Upper lobe of left lung (tissue), 6 donors: ENCODE measurements around the gene PLPPR1. TPM values are rescaled to one million over a fixed set of nuclear protein-coding genes. Genes with fewer than 3 reads are reported as not detected.
A peak's percentile ranks its signal among the peaks of the same experiment; 100 is the strongest.

ENCODE experiments used
- ATAC-seq, 2 donors: fragments of 200-7000 bp; cut with Tn5 transposase; one replicate each; pipeline ENCODE4 v1.9.1; 2022; ENCODE audit warnings: mild to moderate bottlenecking in 2 of 2, moderate library complexity in 2 of 2; ENCODE audit not compliant: low FRiP score in 2 of 2
- DNase-seq, 2 donors: peaks; one replicate each; pipeline ENCODE4 v3.0.0-alpha.2; 2019 to 2020
- H3K27ac ChIP-seq, 4 donors: fragments of 200-600 bp; sonication (generic); one replicate each; pipeline ENCODE4 v1.5.1; 2016 to 2019
- H3K27me3 ChIP-seq, 4 donors: fragments of 200-600 bp; sonication (generic); one replicate each; pipeline ENCODE4 v1.5.1; 2017 to 2019
- H3K36me3 ChIP-seq, 4 donors: fragments of 200-600 bp; sonication (generic); one replicate each; pipeline ENCODE4 v1.5.1; 2016 to 2019
- H3K4me1 ChIP-seq, 4 donors: fragments of 200-600 bp; sonication (generic); one replicate each; pipeline ENCODE4 v1.5.1; 2018 to 2019
- H3K4me3 ChIP-seq, 4 donors: fragments of 200-600 bp; sonication (generic); one replicate each; pipeline ENCODE4 v1.5.1; 2017 to 2019; ENCODE audit warnings: mild to moderate bottlenecking in 2 of 4, moderate library complexity in 1 of 4
- H3K9me3 ChIP-seq, 4 donors: fragments of 200-600 bp; sonication (generic); one replicate each; pipeline ENCODE4 v1.5.1; 2018 to 2019
- EP300 ChIP-seq, 4 donors: sonication (generic); formaldehyde crosslinking; IDR thresholded peaks; one replicate each; pipeline ENCODE4 v1.5.1; 2017; ENCODE audit warnings: antibody characterized with exemption in 4 of 4, control low read depth in 2 of 4
- POLR2A ChIP-seq, 4 donors: fragments of 450-650 bp; IDR thresholded peaks; one replicate each; pipeline ENCODE4 v1.5.1; 2016 to 2017; ENCODE audit warnings: antibody characterized with exemption in 4 of 4, mild to moderate bottlenecking in 2 of 4
- POLR2AphosphoS5 ChIP-seq, 2 donors: sonication (generic); formaldehyde crosslinking; IDR thresholded peaks; one replicate each; pipeline ENCODE4 v1.5.1; 2017; ENCODE audit warnings: antibody characterized with exemption in 2 of 2
- WGBS, 2 donors: methylation state at CpG; one replicate each; pipeline ENCODE4 v1.1.5; 2017 to 2018; 5-methylcytosine and 5-hydroxymethylcytosine counted together
- total RNA-seq, 6 donors: library from RNA; depleted of rRNA in 4 of 6; stranded (reverse); fragments of >200 nt in 4 of 6; gene quantifications; one replicate each; pipeline versions ENCODE4 v1.1.0 to v1.2.1, GENCODE V29; 2016 to 2021
- TF ChIP-seq, protein P1 (sequence below), 6 experiments: fragments of 450-650 bp in 4 of 6; fragments of 200-600 bp in 2 of 6; sonication (generic) in 2 of 6; IDR thresholded peaks; one replicate each; pipeline ENCODE4 v1.5.1; 2016 to 2019; ENCODE audit warnings: antibody characterized with exemption in 6 of 6
- donor health status: DM: no; HTN: no; CAD: no; lungs with moderate emphysema.
- donor health status: DM: no; HTN: yes; CAD: no; lungs with severe emphysema.

PLPPR1 gene
- total RNA-seq, 6 donors from 2014 or later = 0.44 to 5.1 (median 2.7) TPM; not detected in 1

GRCh38 chr9:101167490-101168134 is 139.1 kb downstream of the PLPPR1 start:
- no peak overlapping the region for H3K27ac ChIP-seq
- no peak for DNase-seq
- TF ChIP-seq, protein P1, sequence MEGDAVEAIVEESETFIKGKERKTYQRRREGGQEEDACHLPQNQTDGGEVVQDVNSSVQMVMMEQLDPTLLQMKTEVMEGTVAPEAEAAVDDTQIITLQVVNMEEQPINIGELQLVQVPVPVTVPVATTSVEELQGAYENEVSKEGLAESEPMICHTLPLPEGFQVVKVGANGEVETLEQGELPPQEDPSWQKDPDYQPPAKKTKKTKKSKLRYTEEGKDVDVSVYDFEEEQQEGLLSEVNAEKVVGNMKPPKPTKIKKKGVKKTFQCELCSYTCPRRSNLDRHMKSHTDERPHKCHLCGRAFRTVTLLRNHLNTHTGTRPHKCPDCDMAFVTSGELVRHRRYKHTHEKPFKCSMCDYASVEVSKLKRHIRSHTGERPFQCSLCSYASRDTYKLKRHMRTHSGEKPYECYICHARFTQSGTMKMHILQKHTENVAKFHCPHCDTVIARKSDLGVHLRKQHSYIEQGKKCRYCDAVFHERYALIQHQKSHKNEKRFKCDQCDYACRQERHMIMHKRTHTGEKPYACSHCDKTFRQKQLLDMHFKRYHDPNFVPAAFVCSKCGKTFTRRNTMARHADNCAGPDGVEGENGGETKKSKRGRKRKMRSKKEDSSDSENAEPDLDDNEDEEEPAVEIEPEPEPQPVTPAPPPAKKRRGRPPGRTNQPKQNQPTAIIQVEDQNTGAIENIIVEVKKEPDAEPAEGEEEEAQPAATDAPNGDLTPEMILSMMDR (IDR thresholded peaks at IDR 0.05) = no peak
- TF ChIP-seq POLR2AphosphoS5 (IDR thresholded peaks at IDR 0.05) (no peak), POLR2A (IDR thresholded peaks at IDR 0.05) (no peak), EP300 (IDR thresholded peaks at IDR 0.05) (no peak)
- ATAC-seq = no peak
- H3K36me3 ChIP-seq = no peaks in the 10 kb centered on the region
- H3K4me3 ChIP-seq = no peak overlapping the region
- WGBS, 2 donors = 93 to 95% methylated on average over 1 of the region's 1 CpG
- H3K27me3 ChIP-seq = no peaks in the 10 kb centered on the region
- no peaks in the 10 kb centered on the region for H3K9me3 ChIP-seq
- H3K4me1 ChIP-seq = no peaks in the 10 kb centered on the region

GRCh38 chr9:101172616-101173015 is 144.1 kb downstream of the PLPPR1 start:
- WGBS, 2 donors = 85 to 88% methylated on average over 1 of the region's 1 CpG
- no peak for ATAC-seq
- H3K4me1 ChIP-seq = no peaks in the 10 kb centered on the region
- DNase-seq = no peak
- no peaks in the 10 kb centered on the region for H3K36me3 ChIP-seq
- no peaks in the 10 kb centered on the region for H3K27me3 ChIP-seq
- H3K9me3 ChIP-seq = no peaks in the 10 kb centered on the region
- no peak overlapping the region for H3K4me3 ChIP-seq
- TF ChIP-seq POLR2A (IDR thresholded peaks at IDR 0.05) (no peak), POLR2AphosphoS5 (IDR thresholded peaks at IDR 0.05) (no peak), EP300 (IDR thresholded peaks at IDR 0.05) (no peak)
- TF ChIP-seq, protein P1 (IDR thresholded peaks at IDR 0.05) = no peak
- H3K27ac ChIP-seq = no peak overlapping the region

DNA sequence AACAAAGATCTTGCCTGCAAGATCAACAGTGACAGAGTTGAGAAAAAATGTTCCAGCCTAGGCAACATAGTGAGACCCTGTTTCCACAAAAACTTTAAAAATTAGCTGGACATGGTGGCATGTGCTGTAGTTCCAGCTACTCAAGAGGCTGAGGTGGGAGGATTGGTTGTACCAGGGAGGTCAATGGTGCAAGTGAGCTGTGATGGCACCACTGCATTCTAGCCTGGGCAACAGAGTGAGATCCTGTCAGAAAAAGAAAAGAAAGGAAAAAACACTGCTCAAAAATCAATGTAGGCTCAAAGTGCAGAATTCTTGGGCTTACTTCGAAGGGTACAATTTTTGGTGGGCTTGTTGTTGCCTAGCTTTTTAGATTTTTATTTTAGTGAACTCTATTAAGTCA is 145.4 kb downstream of the PLPPR1 start:
- no peak for DNase-seq
- Histone ChIP-seq H3K4me3 (no peak overlapping the region), H3K27me3 (no peaks in the 10 kb centered on the region), H3K27ac (no peak overlapping the region), H3K4me1 (no peaks in the 10 kb centered on the region), H3K36me3 (no peaks in the 10 kb centered on the region), H3K9me3 (no peaks in the 10 kb centered on the region)
- 76 to 86% methylated on average over 1 of the region's 1 CpG for WGBS, 2 donors
- TF ChIP-seq POLR2A (IDR thresholded peaks at IDR 0.05) (no peak), POLR2AphosphoS5 (IDR thresholded peaks at IDR 0.05) (no peak), EP300 (IDR thresholded peaks at IDR 0.05) (no peak)
- TF ChIP-seq, protein P1 (IDR thresholded peaks at IDR 0.05) = no peak
- ATAC-seq = no peak

DNA sequence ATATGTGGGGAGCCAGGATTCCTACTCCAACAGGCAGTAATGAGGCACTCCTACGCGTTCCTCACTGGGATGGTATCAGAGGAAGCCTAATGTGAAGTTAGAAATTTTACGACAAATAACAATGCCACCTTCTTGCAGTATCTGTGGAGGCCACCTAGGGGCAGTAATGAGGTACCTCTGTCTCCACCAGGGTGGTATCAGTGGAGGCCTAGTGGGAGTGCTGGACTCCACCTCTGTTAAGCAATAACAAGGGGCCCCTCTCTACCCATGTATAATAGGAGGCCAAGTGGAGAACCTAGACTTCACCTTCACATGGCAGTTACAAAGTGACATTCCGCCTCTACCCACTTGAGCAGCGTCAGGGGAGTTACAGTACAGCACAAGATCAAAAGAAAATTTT is 147.9 kb downstream of the PLPPR1 start:
- TF ChIP-seq POLR2A (IDR thresholded peaks at IDR 0.05) (no peak), EP300 (IDR thresholded peaks at IDR 0.05) (no peak), POLR2AphosphoS5 (IDR thresholded peaks at IDR 0.05) (no peak)
- TF ChIP-seq, protein P1 (IDR thresholded peaks at IDR 0.05) = no peak
- Histone ChIP-seq H3K4me3 (no peak overlapping the region), H3K36me3 (no peaks in the 10 kb centered on the region), H3K27me3 (no peaks in the 10 kb centered on the region), H3K27ac (no peak overlapping the region), H3K9me3 (no peaks in the 10 kb centered on the region), H3K4me1 (no peaks in the 10 kb centered on the region)
- ATAC-seq (no peak), DNase-seq (no peak)
- WGBS, 2 donors = 91 to 93% methylated on average over 5 of the region's 5 CpGs

GRCh38 chr9:101184813-101185278 is 156.3 kb downstream of the PLPPR1 start:
- H3K36me3 ChIP-seq = no peaks in the 10 kb centered on the region
- H3K4me3 ChIP-seq = peak overlapping the region in 2 of 4 donors; percentile 9 to 20
- peak in 1 of 2 donors; percentile 48 for ATAC-seq
- TF ChIP-seq POLR2A (IDR thresholded peaks at IDR 0.05) (no peak), POLR2AphosphoS5 (IDR thresholded peaks at IDR 0.05) (no peak), EP300 (IDR thresholded peaks at IDR 0.05) (no peak)
- TF ChIP-seq, protein P1 (IDR thresholded peaks at IDR 0.05) = no peak
- H3K4me1 ChIP-seq = no peaks in the 10 kb centered on the region
- no peaks in the 10 kb centered on the region for H3K27me3 ChIP-seq
- DNase-seq = no peak
- no peak overlapping the region for H3K27ac ChIP-seq
- WGBS, 2 donors = 53 to 54% methylated on average over 2 of the region's 2 CpGs
- no peaks in the 10 kb centered on the region for H3K9me3 ChIP-seq
